ENCODE data around the gene SEC23A.
A peak's percentile ranks its signal among the peaks of the same experiment; 100 is the strongest.
"Not testable (repeated sequence)": the region's sequence is repeated elsewhere in the genome, so short reads cannot be mapped to it uniquely, and the experiment has no call there.

The SEC23A gene

DNA sequence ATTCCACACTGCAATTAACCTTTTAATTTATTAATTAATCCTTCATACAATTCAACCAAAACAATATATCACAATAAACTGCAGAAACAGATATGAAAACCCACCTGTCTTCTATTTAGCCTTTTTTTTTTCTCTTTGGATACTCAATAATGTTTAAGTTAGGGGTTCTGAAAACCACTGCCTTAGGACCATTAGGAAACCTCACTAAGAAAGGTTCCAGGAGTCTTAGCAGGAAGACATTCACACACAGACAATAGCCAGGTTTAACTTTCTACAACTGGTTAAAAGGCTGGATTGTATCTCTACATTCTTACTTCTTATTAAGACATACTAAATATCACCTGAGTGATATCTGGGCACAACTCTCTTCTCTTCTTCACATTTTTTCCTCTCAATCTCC, 3.3 kb downstream of the SEC23A start:
- H3K36me3 ChIP-seq (ENCODE audit: insufficient read depth, low read length), result peaks cover 4% of the 10 kb centered on the region; the same call in 1 of the 2 replicates
- peaks cover 34% of the 10 kb centered on the region for H3K79me2 ChIP-seq (ENCODE audit: insufficient read depth, low read length)
- peaks cover 3% of the 10 kb centered on the region for H4K20me1 ChIP-seq (ENCODE audit: insufficient read depth, low read length, poor library complexity, severe bottlenecking)
- peak overlapping the region; percentile 46 for H3K4me3 ChIP-seq (ENCODE audit: low read length, poor library complexity, severe bottlenecking)
- no peaks in the 10 kb centered on the region for H3F3A ChIP-seq (ENCODE audit: low read depth)
- no peaks in the 10 kb centered on the region for H3K9me2 ChIP-seq (replicated peaks; ENCODE audit: low read depth, low read length)
- peak overlapping the region; percentile 93 for H3K4me2 ChIP-seq (ENCODE audit: low read depth, low read length, poor library complexity, severe bottlenecking)
- no peaks in the 10 kb centered on the region for H3K27me3 ChIP-seq (ENCODE audit: insufficient read depth, low read length, poor library complexity, severe bottlenecking)
- no peak overlapping the region for H3K9ac ChIP-seq (ENCODE audit: low read depth, low read length, poor library complexity, severe bottlenecking)
- H2AFZ ChIP-seq (ENCODE audit: low read length), result no peak overlapping the region
- peaks cover 41% of the 10 kb centered on the region for H3K4me1 ChIP-seq (ENCODE audit: insufficient read depth, low read length, poor library complexity, severe bottlenecking)
- no peak for TF ChIP-seq EZH2phosphoT487 (IDR thresholded peaks at IDR 0.05; ENCODE audit: borderline replicate concordance)
- H3K9me3 ChIP-seq (ENCODE audit: insufficient read depth, low read depth, low read length), result no peaks in the 10 kb centered on the region

- not testable (repeated sequence) for H3K4me3 ChIP-seq (ENCODE audit: low read length, poor library complexity, severe bottlenecking); H2AFZ ChIP-seq (ENCODE audit: low read length); H3K36me3 ChIP-seq (ENCODE audit: insufficient read depth, low read length); H3K9me3 ChIP-seq (ENCODE audit: insufficient read depth, low read depth, low read length); H4K20me1 ChIP-seq (ENCODE audit: insufficient read depth, low read length, poor library complexity, severe bottlenecking); H3F3A ChIP-seq (ENCODE audit: low read depth); H3K27me3 ChIP-seq (ENCODE audit: insufficient read depth, low read length, poor library complexity, severe bottlenecking); H3K9ac ChIP-seq (ENCODE audit: low read depth, low read length, poor library complexity, severe bottlenecking); H3K9me2 ChIP-seq (replicated peaks; ENCODE audit: low read depth, low read length)
- Histone ChIP-seq H3K4me2 (ENCODE audit: low read depth, low read length, poor library complexity, severe bottlenecking) (peak overlapping the region; percentile 93), H3K79me2 (ENCODE audit: insufficient read depth, low read length) (peaks cover 34% of the 10 kb centered on the region), H3K4me1 (ENCODE audit: insufficient read depth, low read length, poor library complexity, severe bottlenecking) (peaks cover 45% of the 10 kb centered on the region)
These were observed 3.8 kb downstream of the SEC23A start for GRCh38 chr14:39099215-39099614.

- Histone ChIP-seq H3K79me2 (ENCODE audit: insufficient read depth, low read length) (peaks cover 17% of the 10 kb centered on the region), H3K4me3 (ENCODE audit: low read length, poor library complexity, severe bottlenecking) (no peak overlapping the region), H3K4me1 (ENCODE audit: insufficient read depth, low read length, poor library complexity, severe bottlenecking) (peaks cover 37% of the 10 kb centered on the region), H3K4me2 (ENCODE audit: low read depth, low read length, poor library complexity, severe bottlenecking) (peak overlapping the region; percentile 43), H4K20me1 (ENCODE audit: insufficient read depth, low read length, poor library complexity, severe bottlenecking) (peaks cover under 1% of the 10 kb centered on the region), H3K27me3 (ENCODE audit: insufficient read depth, low read length, poor library complexity, severe bottlenecking) (no peaks in the 10 kb centered on the region), H3K9ac (ENCODE audit: low read depth, low read length, poor library complexity, severe bottlenecking) (no peak overlapping the region), H2AFZ (ENCODE audit: low read length) (no peak overlapping the region), H3K36me3 (ENCODE audit: insufficient read depth, low read length) (peaks cover 13% of the 10 kb centered on the region; the same call in 1 of the 2 replicates), H3K9me3 (ENCODE audit: insufficient read depth, low read depth, low read length) (no peaks in the 10 kb centered on the region), H3K9me2 (replicated peaks; ENCODE audit: low read depth, low read length) (no peaks in the 10 kb centered on the region), H3F3A (ENCODE audit: low read depth) (no peaks in the 10 kb centered on the region)
- TF ChIP-seq CTCF (conservative IDR thresholded peaks at IDR 0.05; ENCODE audit: low read length) (no peak), EZH2phosphoT487 (IDR thresholded peaks at IDR 0.05; ENCODE audit: borderline replicate concordance) (no peak)
These were observed 5.9 kb downstream of the SEC23A start for GRCh38 chr14:39097159-39097558.

DNA sequence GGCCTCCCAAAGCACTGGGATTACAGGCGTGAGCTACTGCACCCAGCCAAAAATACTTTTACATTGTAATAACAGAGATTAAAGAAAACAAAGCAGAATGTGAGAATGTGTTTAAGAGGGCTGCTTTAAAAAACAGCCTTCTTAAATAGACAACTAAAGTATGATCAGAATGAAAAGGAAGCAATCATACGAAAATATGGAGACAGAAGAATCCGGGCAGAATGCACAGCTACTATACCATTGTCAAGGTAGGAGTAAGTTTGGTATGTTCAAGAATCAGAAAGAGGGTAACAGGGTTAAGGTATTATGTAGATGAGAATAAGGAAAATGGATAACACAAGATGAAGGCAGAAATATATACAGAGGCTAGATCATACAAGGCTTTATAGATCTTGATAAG, 8.5 kb downstream of the SEC23A start:
- no peak overlapping the region for H2AFZ ChIP-seq (ENCODE audit: low read length)
- H3K4me3 ChIP-seq (ENCODE audit: low read length, poor library complexity, severe bottlenecking), result no peak overlapping the region
- peaks cover 21% of the 10 kb centered on the region for H3K4me1 ChIP-seq (ENCODE audit: insufficient read depth, low read length, poor library complexity, severe bottlenecking)
- H3K27me3 ChIP-seq (ENCODE audit: insufficient read depth, low read length, poor library complexity, severe bottlenecking), result no peaks in the 10 kb centered on the region
- no peak overlapping the region for H3K9ac ChIP-seq (ENCODE audit: low read depth, low read length, poor library complexity, severe bottlenecking)
- H3K9me3 ChIP-seq (ENCODE audit: insufficient read depth, low read depth, low read length), result no peaks in the 10 kb centered on the region
- H3K79me2 ChIP-seq (ENCODE audit: insufficient read depth, low read length), result peaks cover 8% of the 10 kb centered on the region; the same call in 1 of the 2 replicates
- H3K9me2 ChIP-seq (replicated peaks; ENCODE audit: low read depth, low read length), result no peaks in the 10 kb centered on the region
- no peaks in the 10 kb centered on the region for H3F3A ChIP-seq (ENCODE audit: low read depth)
- H3K4me2 ChIP-seq (ENCODE audit: low read depth, low read length, poor library complexity, severe bottlenecking), result peak overlapping the region; percentile 30
- TF ChIP-seq CTCF (conservative IDR thresholded peaks at IDR 0.05; ENCODE audit: low read length), result no peak
- no peaks in the 10 kb centered on the region for H4K20me1 ChIP-seq (ENCODE audit: insufficient read depth, low read length, poor library complexity, severe bottlenecking)
- peaks cover 36% of the 10 kb centered on the region; the same call in 1 of the 2 replicates for H3K36me3 ChIP-seq (ENCODE audit: insufficient read depth, low read length)
